ENCODE results near the gene DOCK11. TPM values are rescaled to one million over a fixed set of nuclear protein-coding genes. Genes with fewer than 3 reads are reported as not detected.
A peak's percentile ranks its signal among the peaks of the same experiment; 100 is the strongest.

The DOCK11 gene
- total and polyA plus RNA-seq, 2 experiments from 2014 or later, result 11.7 to 21.9 TPM

DNA sequence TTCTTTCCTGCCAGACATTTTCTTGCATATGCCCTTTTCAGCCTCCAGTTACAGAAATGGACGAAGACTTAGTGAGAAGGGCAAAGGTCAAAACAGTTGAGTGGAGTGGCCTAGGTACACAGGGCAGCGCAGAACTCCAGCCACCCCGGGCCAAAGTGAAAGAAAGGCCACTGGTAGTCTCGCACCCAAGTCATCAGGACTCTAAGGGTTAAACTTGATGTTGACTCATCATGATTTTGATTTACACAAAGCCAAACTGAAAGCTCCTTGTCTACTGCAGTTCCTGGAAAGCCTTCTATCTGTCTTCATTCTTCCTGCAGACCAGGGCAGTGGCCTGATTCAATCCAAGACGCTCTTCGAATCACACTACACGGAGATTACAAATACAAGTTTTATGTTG, 229.2 kb downstream of the DOCK11 start:
- in situ Hi-C loops (cut with MboI), result no loop called here
- H3K36me3 ChIP-seq (ENCODE audit: low read depth), result no peaks in the 10 kb centered on the region
- TF ChIP-seq EZH2phosphoT487 (IDR thresholded peaks at IDR 0.05; ENCODE audit: insufficient read depth, low read depth) (no peak), EZH2 (IDR thresholded peaks at IDR 0.05; ENCODE audit: insufficient read depth, poor library complexity, severe bottlenecking) (no peak)
- H3F3A ChIP-seq (ENCODE audit: insufficient read depth), result peaks cover 11% of the 10 kb centered on the region; the same call in 1 of the 2 replicates
- no peak overlapping the region for H3K27ac ChIP-seq
- peak; percentile 36 for DNase-seq
- H3K9ac ChIP-seq, result no peak overlapping the region
- H3K79me2 ChIP-seq (ENCODE audit: insufficient read depth), result peaks cover 17% of the 10 kb centered on the region
- no peaks in the 10 kb centered on the region for H3K9me2 ChIP-seq (ENCODE audit: insufficient read depth)
- peaks cover 19% of the 10 kb centered on the region for H3K4me1 ChIP-seq (ENCODE audit: insufficient read depth)
- H3K9me3 ChIP-seq (ENCODE audit: low read depth), result no peaks in the 10 kb centered on the region
- 48 to 57% methylated on average over 7 of the region's 7 CpGs for WGBS, 2 experiments (ENCODE audit: low coverage in 1 of 2, low lambda C conversion rate in 2 of 2, missing lambda C conversion rate in 2 of 2)
- no peak overlapping the region for H3K4me3 ChIP-seq
- no peaks in the 10 kb centered on the region for H4K20me1 ChIP-seq (ENCODE audit: insufficient read depth)
- H2AFZ ChIP-seq, result peak overlapping the region; percentile 48
- H3K4me2 ChIP-seq (ENCODE audit: unreplicated experiment), result peak overlapping the region; percentile 48
- no peaks in the 10 kb centered on the region for H3K27me3 ChIP-seq (replicated peaks; ENCODE audit: insufficient read depth)

DNA sequence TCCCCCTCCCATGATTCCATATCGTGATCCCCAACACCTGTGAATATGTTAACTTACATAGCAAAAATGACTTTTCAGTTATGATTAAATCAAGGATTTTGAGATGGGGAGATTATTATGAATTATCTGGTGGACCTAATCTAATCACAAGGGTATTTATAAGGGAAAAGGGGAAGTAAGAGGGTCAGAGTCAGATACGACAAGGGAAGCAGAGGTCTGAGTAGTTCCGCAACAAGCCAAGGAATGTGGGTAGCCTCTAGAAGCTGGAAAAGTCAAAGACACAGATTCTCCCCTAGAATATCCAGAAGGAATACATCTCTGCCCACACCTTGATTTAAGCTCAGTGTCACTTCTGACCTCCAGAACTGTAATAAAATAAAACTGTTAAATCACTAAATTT, 230.8 kb downstream of the DOCK11 start:
- TF ChIP-seq EZH2phosphoT487 (IDR thresholded peaks at IDR 0.05; ENCODE audit: insufficient read depth, low read depth), result no peak
- TF ChIP-seq EZH2 (IDR thresholded peaks at IDR 0.05; ENCODE audit: insufficient read depth, poor library complexity, severe bottlenecking), result no peak
- Histone ChIP-seq H3F3A (ENCODE audit: insufficient read depth) (peaks cover 12% of the 10 kb centered on the region; the same call in 1 of the 2 replicates), H3K4me3 (peak overlapping the region; percentile 82), H2AFZ (no peak overlapping the region), H3K36me3 (ENCODE audit: low read depth) (no peaks in the 10 kb centered on the region), H3K4me2 (ENCODE audit: unreplicated experiment) (no peak overlapping the region), H3K9me3 (ENCODE audit: low read depth) (no peaks in the 10 kb centered on the region), H3K4me1 (ENCODE audit: insufficient read depth) (peaks cover 34% of the 10 kb centered on the region), H3K79me2 (ENCODE audit: insufficient read depth) (peaks cover 20% of the 10 kb centered on the region), H3K9ac (no peak overlapping the region), H3K27me3 (replicated peaks; ENCODE audit: insufficient read depth) (no peaks in the 10 kb centered on the region), H4K20me1 (ENCODE audit: insufficient read depth) (no peaks in the 10 kb centered on the region), H3K9me2 (ENCODE audit: insufficient read depth) (no peaks in the 10 kb centered on the region), H3K27ac (peak overlapping the region; percentile 80; the same call in 1 of the 2 replicates)
- DNase-seq, result no peak
- in situ Hi-C loops (cut with MboI), result no loop called here
- WGBS, 2 experiments (ENCODE audit: low coverage in 1 of 2, low lambda C conversion rate in 2 of 2, missing lambda C conversion rate in 2 of 2), result 93 to 96% methylated on average over 3 of the region's 3 CpGs

DNA sequence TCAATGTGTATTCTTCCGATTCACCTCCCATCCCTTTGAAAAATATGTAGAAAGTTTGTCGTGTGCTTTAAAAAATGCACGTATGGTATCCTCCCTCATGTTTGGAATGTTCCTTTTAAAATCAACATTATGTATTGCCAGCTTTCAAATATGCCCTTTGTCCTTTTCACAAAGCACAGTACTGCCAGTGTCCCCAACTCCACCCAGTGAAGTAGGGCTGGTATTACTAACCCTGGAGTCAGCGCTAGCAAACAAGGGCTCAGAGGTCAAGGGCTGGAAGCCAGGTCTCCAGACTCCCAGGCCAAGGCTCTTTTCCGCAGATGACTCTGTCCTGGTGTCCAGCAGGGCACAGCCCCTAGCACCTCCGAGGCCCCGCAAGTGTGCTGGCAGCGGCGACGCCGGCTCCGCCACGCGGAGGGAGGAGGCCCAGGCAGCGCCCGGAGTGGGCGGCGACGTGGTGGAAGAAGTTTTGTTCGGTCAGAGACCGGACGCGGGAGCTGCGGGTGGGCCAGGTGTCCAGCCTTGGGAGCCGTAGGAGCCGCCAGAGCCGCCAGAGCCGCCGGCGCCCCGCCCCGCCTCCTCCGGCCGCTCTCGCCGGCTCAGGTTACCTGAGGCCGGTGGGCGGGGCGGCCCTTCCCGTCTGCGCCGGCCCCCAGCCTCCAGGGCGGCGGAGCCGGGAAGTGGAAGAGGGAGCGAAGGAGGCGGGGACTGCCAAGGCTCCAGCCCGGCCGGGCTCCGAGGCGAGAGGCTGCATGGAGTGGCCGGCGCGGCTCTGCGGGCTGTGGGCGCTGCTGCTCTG, 231.5 kb downstream of the DOCK11 start, which contains the start of gene IL13RA1:
Gene IL13RA1, plus strand, starts transcription at position 720 of the 799 bp plus-strand sequence. Its CDS starts 33 bp downstream, at position 753.
- Histone ChIP-seq H3K9me2 (ENCODE audit: insufficient read depth) (no peaks in the 10 kb centered on the region), H3F3A (ENCODE audit: insufficient read depth) (peaks cover 16% of the 10 kb centered on the region; the same call in 1 of the 2 replicates), H3K9ac (peak within 1 kb of the TSS; percentile 96), H3K4me3 (peak within 1 kb of the TSS; percentile 82), H2AFZ (peak within 1 kb of the TSS; percentile 77), H3K4me2 (ENCODE audit: unreplicated experiment) (peak within 1 kb of the TSS; percentile 83), H3K27me3 (replicated peaks; ENCODE audit: insufficient read depth) (no peaks in the 10 kb centered on the region), H3K36me3 (ENCODE audit: low read depth) (no peaks in the 10 kb centered on the region), H3K4me1 (ENCODE audit: insufficient read depth) (peaks cover 40% of the 10 kb centered on the region), H3K9me3 (ENCODE audit: low read depth) (no peaks in the 10 kb centered on the region), H4K20me1 (ENCODE audit: insufficient read depth) (no peaks in the 10 kb centered on the region), H3K27ac (peak within 1 kb of the TSS; percentile 80), H3K79me2 (ENCODE audit: insufficient read depth) (peaks cover 27% of the 10 kb centered on the region)
- TF ChIP-seq EZH2 (IDR thresholded peaks at IDR 0.05; ENCODE audit: insufficient read depth, poor library complexity, severe bottlenecking) (no peak), EZH2phosphoT487 (IDR thresholded peaks at IDR 0.05; ENCODE audit: insufficient read depth, low read depth) (no peak)
- peak; percentile 91 for DNase-seq
- in situ Hi-C loops (cut with MboI), result no loop called here
- 6 to 14% methylated on average over 11 to 26 of the region's 56 CpGs for WGBS, 2 experiments (ENCODE audit: low coverage in 1 of 2, low lambda C conversion rate in 2 of 2, missing lambda C conversion rate in 2 of 2)

DNA sequence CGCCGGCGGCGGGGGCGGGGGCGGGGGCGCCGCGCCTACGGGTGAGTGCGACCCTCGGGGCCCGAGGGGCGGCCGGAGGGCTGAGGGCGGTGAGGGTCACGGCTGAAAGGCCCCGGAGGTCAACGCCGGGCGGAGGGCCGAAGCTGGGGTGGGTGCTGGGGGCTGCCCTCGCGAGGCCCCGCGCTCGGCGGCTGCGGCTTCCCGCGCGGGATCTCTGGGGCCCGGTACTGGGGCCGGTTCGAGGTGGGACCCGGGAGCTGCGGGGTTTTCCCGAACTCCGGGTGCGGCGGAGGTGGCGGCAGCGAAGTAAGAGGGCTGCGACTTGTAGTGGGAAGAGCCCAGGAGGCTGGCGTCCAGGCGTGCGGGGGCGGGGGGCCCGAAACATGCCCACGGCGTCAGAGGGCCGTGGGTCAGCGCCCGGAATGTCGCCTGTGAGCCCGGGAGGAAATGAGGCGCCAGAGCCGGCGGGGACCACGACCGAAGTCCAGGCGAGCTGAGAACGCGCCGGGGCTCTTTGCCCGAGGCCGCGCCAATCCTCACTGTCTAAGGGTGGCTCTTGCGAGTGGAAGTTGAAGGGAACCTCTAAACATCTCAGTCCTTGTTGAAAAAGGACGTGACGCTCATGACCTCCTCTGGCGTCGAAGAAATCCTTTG, 232.2 kb downstream of the DOCK11 start:
- H3K79me2 ChIP-seq (ENCODE audit: insufficient read depth), result peaks cover 33% of the 10 kb centered on the region
- H3K4me1 ChIP-seq (ENCODE audit: insufficient read depth), result peaks cover 40% of the 10 kb centered on the region
- 1 to 2% methylated on average over 21 to 32 of the region's 73 CpGs for WGBS, 2 experiments (ENCODE audit: low coverage in 1 of 2, low lambda C conversion rate in 2 of 2, missing lambda C conversion rate in 2 of 2)
- H2AFZ ChIP-seq, result peak overlapping the region; percentile 58
- peak overlapping the region; percentile 96 for H3K9ac ChIP-seq
- H3K27me3 ChIP-seq (replicated peaks; ENCODE audit: insufficient read depth), result no peaks in the 10 kb centered on the region
- no peaks in the 10 kb centered on the region for H3K9me3 ChIP-seq (ENCODE audit: low read depth)
- H3K4me2 ChIP-seq (ENCODE audit: unreplicated experiment), result peak overlapping the region; percentile 83
- no peaks in the 10 kb centered on the region for H4K20me1 ChIP-seq (ENCODE audit: insufficient read depth)
- H3F3A ChIP-seq (ENCODE audit: insufficient read depth), result peaks cover 16% of the 10 kb centered on the region; the same call in 1 of the 2 replicates
- no peaks in the 10 kb centered on the region for H3K36me3 ChIP-seq (ENCODE audit: low read depth)
- peak; percentile 50 for DNase-seq
- H3K4me3 ChIP-seq, result peak overlapping the region; percentile 82
- no peak for TF ChIP-seq EZH2phosphoT487 (IDR thresholded peaks at IDR 0.05; ENCODE audit: insufficient read depth, low read depth)
- no peak for TF ChIP-seq EZH2 (IDR thresholded peaks at IDR 0.05; ENCODE audit: insufficient read depth, poor library complexity, severe bottlenecking)
- in situ Hi-C loops (cut with MboI), result no loop called here
- H3K9me2 ChIP-seq (ENCODE audit: insufficient read depth), result no peaks in the 10 kb centered on the region
- peak overlapping the region; percentile 80 for H3K27ac ChIP-seq
